GM18870 (cell line): ENCODE results near the gene PAQR5.
"Not testable (repeated sequence)": the region's sequence is repeated elsewhere in the genome, so short reads cannot be mapped to it uniquely, and the experiment has no call there.

Experiments
- ATAC-seq: cut with Tn5 transposase; IDR thresholded peaks from one replicate; pipeline ENCODE4 v1.9.1; 2021; ENCODE audit warnings: moderate library complexity; ENCODE audit not compliant: unreplicated experiment

The PAQR5 gene

DNA sequence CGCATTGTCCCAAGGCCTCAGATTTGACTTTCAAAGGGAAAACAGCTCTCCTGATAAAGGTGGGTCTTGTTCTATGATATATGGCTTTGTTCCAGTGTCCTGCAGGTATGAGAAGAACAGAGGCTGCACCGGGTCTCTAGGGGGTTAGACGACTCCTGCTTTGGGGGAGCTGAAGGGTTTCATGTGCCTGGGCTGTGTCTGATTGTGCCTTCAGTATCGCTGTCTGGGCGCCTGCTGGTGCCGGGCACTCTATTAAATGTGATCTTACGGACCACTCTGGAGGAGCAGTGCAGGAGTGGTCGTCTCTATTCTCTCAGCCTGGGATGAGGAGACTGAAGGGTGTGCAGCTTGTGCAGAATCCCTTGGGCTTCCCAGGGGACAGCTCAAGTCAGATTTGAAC lies 16.0 kb downstream of the PAQR5 start:
- no peak for ATAC-seq

DNA sequence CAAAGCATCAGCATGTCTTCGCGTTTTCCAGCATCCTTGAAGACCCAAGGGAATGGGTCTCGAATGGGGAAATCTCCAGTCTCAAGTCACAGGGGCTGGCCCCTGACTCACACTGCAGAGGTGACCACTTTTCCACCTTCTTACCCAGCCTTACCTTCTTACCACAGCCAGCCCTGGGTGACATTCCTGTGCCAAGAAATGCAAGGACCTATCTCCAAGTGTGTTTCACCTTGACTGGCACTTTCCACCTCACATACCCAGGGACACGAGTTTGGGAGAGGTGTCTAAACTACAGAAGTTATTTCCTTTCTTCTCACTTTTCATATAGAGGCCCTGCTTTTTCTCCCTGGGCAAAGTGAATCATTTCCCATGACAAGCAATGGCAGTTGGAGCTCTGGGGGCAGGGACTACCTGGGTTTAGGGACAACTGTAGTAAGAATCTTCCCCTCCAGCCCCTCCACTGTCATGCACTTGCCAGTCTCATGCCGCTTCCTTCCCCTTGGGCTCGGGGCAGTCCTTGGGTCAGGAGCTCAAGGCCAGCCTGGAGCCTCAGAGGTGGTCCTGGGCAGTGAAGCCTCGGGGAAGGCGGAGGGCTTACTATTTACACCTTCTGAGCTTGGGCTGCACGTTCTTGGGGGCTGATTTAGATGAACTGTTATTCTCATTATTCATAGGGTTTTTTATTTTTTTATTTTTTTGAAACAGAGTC lies 16.8 kb downstream of the PAQR5 start:
- ATAC-seq = no peak

DNA sequence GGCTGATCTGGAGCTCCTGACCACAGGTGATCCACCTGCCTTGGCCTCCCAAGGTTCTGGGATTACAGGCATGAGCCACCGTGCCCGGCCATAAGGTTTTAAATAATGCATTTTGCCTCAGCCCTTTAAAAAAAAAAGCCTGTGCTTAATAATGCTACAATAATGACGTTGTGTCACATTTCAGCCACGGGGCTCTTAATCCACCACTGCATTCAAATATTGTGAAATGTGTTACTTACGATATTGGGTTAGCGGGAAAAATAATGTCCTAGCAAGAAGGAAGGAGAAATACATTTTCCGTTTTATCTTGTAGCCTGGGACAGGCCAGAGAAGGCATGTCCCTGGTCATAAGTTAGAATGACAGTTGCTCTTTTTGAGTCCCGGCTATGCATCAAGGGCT lies 17.6 kb downstream of the PAQR5 start:
- no peak for ATAC-seq

DNA sequence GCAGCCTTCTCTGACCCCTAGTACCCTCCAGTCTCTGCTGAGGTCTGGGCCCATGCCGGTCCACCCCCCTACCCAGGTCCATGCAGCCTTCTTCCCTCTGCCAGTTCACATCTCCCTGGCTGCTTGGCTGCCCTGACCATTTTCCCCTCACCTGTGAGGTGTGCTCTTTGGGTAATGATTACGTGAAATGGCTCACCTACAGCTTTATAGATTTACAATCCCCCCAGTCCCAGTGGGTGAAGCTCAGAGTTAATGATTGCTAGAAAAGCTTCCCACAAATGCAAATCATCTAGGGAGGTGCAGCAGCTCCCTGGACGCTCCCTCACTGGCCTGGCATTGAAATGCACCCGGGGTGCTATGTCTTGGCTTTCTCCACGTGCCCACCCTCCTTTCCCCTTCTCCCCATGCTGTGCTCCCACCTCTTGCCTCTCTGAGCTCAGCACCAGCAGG lies 18.7 kb downstream of the PAQR5 start:
- ATAC-seq = no peak

DNA sequence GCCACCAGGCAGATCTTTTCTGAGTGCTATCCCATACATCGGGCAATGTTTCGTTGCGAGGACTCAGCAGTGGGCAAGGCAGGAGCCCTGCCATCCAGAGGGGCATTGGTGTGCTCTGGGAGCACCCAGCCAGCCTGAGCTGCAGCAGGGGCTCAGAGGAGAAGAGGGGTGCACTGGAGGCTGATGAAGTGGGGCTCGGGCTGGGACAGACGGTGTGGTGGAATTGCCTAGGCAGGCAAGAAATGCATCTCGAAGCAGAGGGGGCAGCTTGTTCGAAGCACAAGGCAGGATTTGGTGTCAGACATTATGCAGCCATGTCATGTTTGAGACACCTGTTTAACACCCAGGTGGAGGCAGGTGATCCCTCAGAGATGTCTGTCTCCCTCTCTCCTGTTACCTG lies 19.3 kb downstream of the PAQR5 start:
- ATAC-seq = no peak

DNA sequence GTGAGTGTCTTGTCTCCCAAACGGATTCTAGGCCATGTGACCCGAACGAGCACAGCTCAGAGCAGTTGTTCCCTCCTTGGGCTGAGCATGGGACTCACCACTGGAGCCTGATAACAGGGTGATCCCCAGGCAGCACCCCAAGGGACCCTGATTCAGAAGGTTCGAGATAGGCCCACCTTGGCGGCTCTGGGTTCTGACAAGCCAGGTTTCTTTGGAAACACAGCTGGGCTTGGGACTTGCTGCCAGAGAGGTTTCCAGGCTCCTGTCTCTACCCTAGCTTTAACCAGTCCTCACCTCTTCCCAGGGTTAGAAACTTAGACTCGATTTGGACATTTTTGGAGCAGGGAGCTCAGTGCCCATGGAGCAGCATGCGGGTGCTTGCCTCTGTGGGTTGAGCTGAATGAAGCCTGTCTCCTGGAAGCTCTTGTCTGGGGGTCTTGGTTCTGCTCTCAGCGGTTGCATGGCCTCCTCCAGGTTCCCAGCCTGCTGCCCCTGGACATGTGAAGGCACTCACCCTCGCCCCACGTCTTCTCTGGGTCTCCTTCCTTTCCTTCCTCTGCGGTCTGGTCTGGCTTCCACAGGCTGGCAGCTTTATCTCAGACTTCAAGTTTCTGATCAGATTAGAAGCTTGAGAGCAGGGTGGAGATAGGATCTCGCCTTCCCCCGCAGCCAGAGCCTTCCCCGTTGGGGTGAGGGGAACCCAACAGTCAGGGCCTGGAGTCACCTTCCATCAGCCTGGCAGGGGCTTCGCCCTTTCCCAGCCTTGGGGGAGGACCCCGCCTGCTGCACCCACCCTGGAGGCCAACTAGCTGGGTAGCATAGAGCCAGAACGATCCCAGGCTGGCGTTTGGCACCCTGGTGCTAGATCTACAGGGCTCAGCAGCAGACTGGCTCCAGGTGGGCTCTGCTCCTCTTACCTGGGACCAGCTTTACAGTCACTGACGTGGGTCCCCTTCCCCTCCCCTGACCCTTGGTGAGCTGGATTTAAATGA lies 21.0 kb downstream of the PAQR5 start:
- ATAC-seq = no peak

DNA sequence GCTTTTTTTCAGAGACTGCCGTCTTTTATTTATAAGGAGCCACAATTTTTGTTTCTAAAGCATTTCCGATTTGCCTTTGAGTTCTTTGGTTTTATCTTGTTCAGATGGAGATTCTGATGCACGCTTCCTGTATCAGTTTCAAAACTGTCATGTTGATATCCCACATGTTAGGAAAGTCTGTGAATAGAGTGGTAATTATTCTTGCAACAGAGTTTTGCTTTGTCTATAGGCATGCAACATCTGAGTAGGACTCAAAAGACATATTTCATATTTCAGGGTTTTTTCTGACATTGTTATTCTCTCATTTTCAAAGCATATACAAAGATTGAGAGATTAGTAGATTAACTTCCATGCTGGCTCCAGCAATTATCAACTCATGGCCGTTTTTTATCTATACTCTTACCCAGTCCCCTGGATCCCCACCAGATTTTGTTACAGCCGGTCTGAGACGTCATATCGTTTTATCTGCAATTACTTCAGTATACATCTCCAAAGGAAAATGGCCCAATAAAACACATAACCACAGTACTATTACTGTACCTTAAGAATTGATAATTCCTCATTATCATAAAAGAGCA lies 22.4 kb downstream of the PAQR5 start:
- no peak for ATAC-seq

DNA sequence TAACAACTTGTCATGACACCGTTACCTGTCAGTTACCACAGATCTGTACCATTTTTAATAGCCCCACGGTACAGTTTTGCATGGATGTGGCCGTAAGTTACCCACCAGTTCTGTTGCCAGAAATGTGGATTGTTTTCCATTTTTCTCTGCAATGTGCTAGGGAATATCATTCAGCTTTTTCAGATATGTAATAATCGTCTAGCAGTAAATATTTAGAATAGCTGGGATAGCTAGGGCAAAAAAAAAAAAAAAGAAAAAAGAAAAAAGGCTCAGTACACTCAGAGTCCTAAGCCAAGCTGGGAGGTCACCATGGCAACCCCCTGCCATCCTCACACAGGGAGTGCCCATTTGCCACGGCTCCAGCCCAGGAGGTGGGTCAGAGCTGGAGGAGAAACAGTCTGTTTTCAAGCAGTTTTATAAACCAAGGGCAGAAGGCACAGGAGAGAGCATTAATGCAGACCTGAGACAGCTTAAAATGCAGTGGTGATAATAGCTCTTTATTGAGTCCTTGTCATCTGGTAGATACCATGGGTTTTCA lies 25.2 kb downstream of the PAQR5 start:
- ATAC-seq = no peak

DNA sequence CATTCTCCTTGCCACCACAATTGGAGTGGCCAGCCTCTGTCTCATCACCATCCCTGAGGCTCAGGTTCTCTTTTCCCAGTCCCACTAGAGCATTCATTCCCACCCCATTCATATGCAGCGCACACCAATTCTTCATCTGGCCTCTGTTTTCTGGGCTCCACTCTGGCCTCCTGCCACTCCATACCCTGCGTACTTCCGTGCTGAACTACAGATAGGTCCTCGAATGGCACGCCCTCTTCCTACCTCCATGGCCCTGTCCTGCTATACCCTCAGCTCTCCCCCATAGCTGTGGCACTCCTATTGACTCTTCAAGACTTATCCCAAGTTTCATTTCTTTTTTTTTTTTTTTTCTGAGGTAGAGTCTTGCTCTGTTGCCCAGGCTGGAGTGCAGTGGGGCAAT lies 25.9 kb downstream of the PAQR5 start:
- no peak for ATAC-seq

DNA sequence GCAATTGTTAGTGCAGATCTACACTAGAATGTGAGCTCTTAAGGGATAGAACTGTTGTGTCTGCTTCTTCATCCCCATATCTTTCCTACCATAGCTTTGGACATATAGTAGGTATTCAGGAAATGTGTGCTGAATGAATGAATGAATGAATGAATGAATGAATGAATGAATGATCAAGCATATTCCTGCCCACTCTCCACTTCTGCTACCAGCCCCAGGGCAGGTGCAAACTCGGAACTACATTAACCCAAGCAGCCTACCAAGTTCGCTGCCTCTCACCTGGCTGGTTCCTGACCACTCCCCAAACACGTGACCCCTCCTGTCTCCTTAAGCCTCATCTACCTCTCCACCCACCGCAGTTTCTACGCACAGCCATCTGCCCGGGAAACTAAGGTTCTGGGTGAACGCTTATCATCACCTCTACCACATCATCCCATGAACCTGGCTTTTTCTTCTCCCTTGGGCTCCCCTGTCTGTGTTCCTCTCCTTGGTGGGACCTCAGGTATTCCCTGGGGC lies 26.8 kb downstream of the PAQR5 start:
- no peak for ATAC-seq

DNA sequence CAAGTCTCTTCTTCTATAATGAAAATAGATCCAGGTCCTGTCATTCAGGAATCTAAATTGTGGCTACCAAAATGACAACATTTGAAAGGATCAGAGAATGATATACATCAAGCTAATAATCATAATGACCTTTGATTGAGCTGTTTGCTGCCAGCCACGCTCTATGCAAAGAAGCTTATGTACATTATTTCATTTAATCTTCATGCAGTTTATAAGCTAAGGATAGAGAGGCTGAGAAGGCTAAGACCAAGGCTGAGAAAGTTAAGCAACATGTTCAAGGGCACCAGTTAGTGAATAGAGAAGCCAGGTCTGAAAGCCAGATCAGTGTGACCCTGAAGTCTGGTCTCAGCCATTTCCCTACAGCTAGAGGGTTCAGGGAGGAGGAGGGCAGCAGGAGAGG lies 29.4 kb downstream of the PAQR5 start:
- no peak for ATAC-seq

DNA sequence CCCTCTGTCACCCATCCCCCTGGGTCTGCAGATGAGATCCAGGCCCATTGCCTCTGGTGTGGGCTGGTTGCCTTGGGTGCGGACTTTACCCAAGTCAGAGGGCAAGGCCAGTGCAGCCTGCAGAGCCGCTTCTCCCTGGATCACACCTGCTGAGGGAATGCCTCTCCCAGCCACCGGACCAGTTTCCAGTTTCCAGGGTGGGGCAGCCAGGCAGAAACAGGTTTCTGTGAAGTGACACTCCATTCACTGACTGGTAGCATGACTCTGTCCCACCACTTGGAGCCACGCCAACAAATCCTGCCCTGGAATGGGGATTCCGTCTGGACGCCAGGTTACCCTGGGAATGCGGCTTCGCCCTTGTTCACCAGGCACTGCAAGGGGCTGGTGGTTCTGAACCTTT lies 30.0 kb downstream of the PAQR5 start:
- no peak for ATAC-seq

DNA sequence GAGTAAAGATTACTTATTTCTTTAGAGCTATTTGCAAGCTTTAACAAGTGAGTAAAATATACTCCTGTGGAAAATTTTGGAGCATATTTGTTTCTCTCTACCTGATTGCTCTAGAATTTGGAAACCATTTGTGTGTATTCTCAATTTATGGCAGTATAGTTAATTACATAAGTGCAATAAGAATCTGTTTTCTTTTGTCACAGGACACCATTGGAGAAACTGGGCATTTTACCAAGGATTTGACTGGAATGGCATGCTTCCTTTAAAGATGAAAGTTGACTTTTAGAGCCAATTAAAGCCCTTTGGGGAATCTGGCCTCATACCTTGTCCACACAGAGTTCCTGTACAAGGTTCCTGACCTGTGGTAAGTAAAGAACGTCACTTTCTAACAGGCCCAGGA lies 38.4 kb downstream of the PAQR5 start:
- no peak for ATAC-seq

DNA sequence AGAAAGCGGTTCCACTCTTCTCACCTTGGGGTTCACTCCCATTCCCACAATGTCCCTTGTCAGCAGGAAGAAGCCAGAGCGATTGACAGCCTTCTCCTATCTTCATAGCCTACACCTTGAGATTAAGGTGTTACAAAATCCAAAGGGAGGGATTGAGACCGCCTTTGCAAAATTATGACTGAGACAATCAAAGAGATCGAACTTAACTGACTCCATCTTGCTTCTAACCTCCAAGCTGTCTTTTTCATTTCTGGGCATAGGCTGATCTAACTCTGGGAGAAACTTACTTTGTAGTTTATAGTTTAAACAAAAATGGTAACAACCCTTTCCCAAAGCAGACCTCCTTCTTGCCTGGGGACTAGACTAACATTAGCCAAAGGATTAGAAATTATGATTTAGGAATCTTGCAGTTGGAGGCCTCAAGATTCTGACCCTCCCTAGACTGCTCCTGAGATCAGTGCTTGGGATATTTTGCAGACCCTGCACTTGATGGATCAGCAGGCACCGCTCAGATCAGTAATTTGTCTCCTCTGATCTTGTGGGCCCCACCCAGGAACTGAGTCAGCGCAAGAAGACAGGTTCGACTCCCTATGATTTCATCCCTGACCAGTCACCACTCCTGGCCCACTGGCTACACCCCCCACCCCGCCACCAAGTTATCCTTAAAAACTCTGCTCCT lies 40.0 kb downstream of the PAQR5 start:
- no peak for ATAC-seq

DNA sequence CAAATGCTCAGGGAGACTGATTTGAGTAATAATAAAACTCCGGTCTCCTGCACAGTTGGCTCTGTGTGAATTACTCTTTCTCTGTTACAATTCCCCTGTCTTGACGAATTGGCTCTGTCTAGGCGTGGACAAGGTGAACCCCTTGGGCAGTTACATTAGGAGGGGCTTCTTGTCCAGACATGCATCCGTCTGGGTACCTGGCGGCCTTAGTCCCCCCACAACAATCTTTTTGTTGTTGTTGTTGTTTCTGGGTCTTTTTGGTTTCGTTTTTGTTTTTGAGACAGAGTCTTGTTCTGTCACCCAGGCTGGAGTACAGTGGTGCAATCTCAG lies 40.5 kb downstream of the PAQR5 start:
- ATAC-seq = not testable (repeated sequence)

DNA sequence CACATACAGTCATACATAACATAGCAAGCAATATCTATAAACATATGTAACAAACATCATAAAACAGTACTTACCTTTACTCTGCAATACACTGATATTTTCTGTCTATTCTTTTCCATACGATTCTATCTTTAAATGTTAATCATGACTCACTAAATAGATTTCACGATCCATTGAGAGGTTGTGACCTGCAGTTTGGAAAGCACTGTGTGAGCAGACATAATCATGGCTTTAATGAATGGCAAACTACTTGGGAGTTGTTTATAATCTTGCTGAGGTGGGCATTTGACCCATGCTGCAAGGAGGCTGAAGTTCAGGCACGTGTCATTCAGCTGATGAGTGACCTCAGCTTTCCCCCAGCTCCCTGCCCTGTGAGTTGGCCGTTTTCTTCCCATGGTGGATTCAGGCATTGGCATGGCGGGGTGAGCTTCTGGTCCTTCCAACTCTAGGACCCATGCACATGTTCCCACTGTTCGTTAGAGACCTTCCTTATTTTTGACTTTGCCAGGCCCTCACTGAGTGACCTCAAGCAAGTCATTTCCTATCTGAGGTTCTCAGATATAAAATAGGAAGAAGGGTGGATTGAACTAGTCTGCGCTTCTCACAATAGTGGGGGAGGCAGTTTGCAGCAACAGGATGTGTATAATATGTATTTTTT lies 41.7 kb downstream of the PAQR5 start:
- ATAC-seq = no peak

DNA sequence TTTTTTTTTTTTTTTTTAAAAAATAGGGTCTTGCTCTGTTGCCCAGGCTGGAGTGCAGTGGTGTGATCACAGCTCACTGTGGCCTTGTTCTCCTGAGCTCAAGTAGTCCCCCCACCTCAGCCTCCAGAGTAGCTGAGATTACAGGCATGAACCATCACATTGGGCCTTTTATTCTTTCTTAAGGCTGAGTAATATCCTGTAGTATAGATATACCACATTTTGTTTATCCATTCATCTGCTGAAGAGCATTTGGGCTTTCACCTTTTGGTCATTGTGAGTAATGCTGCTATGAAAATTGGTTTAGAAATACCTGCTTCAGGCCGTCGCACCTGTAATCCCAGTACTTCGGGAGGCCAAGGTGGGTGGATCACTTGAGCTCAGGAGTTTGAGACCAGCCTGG lies 42.6 kb downstream of the PAQR5 start:
- ATAC-seq = no peak

DNA sequence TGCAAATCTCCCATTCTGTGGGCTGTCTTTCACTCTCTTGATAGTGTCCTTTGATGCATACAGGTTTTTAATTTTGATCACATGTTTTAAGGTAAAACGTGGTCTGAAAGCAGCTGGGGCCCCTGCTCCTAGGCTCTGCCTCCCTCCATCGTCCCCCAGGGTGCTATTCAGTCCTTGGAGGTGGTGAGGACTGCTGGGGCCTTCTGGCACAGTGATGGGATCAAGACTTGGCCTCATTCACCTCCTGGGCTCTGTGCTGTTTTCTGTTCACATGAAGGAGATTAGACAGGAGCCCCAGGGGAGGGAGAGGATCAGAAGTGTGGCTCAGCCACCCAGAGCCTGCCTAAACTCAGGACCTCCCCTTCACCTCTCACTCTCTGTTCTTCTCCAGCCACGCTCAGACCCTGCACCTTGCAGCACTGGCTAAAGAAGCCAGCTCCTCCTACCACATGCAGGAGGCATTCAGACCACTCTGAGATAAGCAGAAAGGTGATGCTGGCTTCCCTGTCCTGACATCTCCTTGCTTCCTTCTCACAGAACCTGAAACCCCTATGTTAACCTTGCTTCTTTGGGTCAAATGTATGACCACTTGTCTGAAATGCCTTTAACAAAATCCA lies 43.9 kb downstream of the PAQR5 start:
- ATAC-seq = no peak

DNA sequence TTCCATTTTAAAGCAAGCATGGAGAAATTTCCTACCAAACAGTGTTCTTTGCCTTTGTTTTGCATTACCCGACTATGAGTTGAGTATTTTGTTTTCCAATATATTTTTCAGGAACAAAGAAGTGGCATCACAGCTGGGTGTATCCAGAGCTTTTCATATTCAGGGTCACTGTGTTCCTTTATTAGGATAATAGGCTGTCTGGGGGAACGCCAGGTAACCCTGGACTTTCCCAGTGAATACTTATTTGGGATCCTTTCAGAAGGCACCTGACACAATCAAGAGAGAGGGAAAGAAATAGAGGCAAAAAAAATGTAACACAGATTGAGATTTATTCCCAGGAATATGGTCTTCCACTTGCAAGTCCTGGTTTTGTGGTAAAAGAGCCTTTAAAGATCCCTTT lies 44.4 kb downstream of the PAQR5 start:
- no peak for ATAC-seq

DNA sequence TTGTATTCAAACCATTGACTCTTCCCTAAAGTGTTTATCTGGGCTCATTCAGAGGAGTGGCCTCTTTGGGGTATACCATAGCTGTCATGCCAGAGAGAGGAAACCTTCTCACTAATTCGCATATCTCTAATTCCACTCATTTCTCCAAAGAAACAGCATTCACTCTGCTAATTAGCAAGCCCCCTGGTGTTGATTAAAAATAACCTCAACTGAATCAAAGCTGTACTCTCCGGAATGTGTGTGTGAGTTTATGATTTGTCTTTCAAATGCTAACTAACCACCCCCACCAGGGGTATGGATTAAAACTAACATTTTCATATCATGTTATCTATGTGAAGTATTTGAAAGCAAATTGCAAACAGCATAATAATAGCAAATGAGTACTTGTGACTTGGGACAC lies 45.5 kb downstream of the PAQR5 start:
- no peak for ATAC-seq
